Osteocyte (in vitro differentiated cells): ENCODE measurements around the gene PCDHB4. TPM values are rescaled to one million over a fixed set of nuclear protein-coding genes. Genes with fewer than 3 reads are reported as not detected.
"Not testable (repeated sequence)": the region's sequence is repeated elsewhere in the genome, so short reads cannot be mapped to it uniquely, and the experiment has no call there.

Source experiments
- DNase-seq: peaks from one replicate; pipeline ENCODE4 v3.0.0; 2021; ENCODE audit warnings: mixed read lengths; ENCODE audit not compliant: unreplicated experiment; ENCODE audit errors: extremely low spot score
- H3K27ac Mint-ChIP-seq: one replicate; pipeline ENCODE4 v1.8.0; 2021; ENCODE audit warnings: mild to moderate bottlenecking, mixed read lengths; ENCODE audit not compliant: unreplicated experiment
- H3K27me3 Mint-ChIP-seq: one replicate; pipeline ENCODE4 v1.8.0; 2021; ENCODE audit warnings: mixed read lengths; ENCODE audit not compliant: unreplicated experiment
- H3K36me3 Mint-ChIP-seq: one replicate; pipeline ENCODE4 v1.8.0; 2021; ENCODE audit warnings: mixed read lengths; ENCODE audit not compliant: unreplicated experiment
- H3K4me1 Mint-ChIP-seq: one replicate; pipeline ENCODE4 v1.8.0; 2021; ENCODE audit warnings: mixed read lengths; ENCODE audit not compliant: unreplicated experiment
- H3K4me3 Mint-ChIP-seq: one replicate; pipeline ENCODE4 v1.8.0; 2021; ENCODE audit warnings: mild to moderate bottlenecking, moderate library complexity, mixed read lengths; ENCODE audit not compliant: unreplicated experiment
- H3K9me3 Mint-ChIP-seq: one replicate; pipeline ENCODE4 v1.8.0; 2021; ENCODE audit warnings: mixed read lengths; ENCODE audit not compliant: unreplicated experiment
- total RNA-seq: library from RNA; stranded (reverse); gene quantifications from 2 replicates; pipeline ENCODE4 v1.2.1, GENCODE V29; 2021
- TF ChIP-seq, protein P1 (sequence below): fragments of 200-600 bp; sonication (generic); IDR thresholded peaks from 2 replicates; pipeline ENCODE4 v1.5.0; 2021; ENCODE audit warnings: antibody characterized with exemption, mild to moderate bottlenecking, moderate library complexity

The PCDHB4 gene
- total RNA-seq, 1 donor from 2014 or later, result 2.9 TPM

DNA sequence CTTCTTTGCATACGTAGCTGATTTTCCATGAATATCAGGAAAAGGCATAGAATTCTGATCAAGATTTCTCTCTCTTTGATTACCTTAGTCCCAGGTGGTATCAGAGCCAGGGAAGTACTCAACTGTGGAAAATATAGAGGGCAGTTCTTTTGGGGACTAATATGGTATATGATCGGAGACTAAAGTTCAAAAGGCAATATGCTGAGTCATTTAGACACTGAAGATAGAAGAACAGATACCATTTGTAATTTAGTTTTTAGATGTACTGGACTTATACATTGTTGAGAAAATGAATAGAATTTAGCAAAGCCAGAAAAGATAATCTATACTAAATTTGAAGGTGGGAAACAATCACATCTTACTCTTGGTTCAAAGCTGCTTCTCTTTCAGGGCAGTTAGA, 16.3 kb upstream of the PCDHB4 start:
- H3K4me1 Mint-ChIP-seq, result no peaks in the 10 kb centered on the region
- H3K9me3 Mint-ChIP-seq, result peaks cover 32% of the 10 kb centered on the region
- no peaks in the 10 kb centered on the region for H3K27me3 Mint-ChIP-seq
- H3K4me3 Mint-ChIP-seq, result no peak overlapping the region
- TF ChIP-seq, protein P1, sequence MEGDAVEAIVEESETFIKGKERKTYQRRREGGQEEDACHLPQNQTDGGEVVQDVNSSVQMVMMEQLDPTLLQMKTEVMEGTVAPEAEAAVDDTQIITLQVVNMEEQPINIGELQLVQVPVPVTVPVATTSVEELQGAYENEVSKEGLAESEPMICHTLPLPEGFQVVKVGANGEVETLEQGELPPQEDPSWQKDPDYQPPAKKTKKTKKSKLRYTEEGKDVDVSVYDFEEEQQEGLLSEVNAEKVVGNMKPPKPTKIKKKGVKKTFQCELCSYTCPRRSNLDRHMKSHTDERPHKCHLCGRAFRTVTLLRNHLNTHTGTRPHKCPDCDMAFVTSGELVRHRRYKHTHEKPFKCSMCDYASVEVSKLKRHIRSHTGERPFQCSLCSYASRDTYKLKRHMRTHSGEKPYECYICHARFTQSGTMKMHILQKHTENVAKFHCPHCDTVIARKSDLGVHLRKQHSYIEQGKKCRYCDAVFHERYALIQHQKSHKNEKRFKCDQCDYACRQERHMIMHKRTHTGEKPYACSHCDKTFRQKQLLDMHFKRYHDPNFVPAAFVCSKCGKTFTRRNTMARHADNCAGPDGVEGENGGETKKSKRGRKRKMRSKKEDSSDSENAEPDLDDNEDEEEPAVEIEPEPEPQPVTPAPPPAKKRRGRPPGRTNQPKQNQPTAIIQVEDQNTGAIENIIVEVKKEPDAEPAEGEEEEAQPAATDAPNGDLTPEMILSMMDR, result no peak
- no peak overlapping the region for H3K27ac Mint-ChIP-seq
- peaks cover 62% of the 10 kb centered on the region for H3K36me3 Mint-ChIP-seq
- no peak for DNase-seq

DNA sequence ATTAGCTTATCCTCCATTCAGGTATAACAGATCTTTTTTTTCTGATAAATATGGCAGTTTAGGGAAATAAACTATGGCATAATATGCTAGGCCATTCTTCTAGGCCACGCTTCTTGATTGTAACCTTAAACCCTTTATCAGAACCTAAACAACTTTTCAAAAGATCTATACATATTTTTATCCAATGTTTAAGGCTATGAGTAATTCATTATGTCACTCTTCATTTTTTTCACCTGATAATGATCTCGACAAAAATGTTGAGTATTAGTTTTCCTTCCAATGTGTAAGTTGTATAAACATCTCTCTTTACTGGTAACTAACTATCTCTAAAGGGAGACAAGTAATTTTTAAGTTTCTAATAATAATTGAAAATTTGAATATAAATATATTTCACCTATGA, 2.4 kb upstream of the PCDHB4 start:
- Mint-ChIP-seq H3K9me3 (peaks cover 45% of the 10 kb centered on the region), H3K36me3 (peaks cover 56% of the 10 kb centered on the region)

DNA sequence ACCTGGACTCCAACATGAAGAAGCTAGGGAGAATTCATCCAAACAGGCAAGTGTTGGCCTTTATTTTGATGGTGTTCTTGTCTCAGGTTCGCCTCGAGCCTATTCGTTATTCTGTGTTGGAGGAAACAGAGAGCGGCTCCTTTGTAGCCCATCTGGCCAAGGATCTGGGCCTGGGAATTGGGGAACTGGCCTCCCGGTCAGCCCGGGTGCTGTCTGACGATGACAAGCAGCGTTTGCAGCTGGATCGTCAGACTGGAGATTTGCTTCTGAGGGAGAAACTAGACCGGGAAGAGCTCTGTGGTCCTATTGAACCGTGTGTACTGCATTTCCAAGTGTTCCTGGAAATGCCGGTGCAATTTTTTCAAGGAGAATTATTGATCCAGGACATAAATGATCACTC, 367 bp downstream of the PCDHB4 start:
- Mint-ChIP-seq H3K4me1 (no peaks in the 10 kb centered on the region), H3K4me3 (no peak overlapping the region), H3K27ac (no peak overlapping the region), H3K36me3 (peaks cover 37% of the 10 kb centered on the region), H3K9me3 (peaks cover 22% of the 10 kb centered on the region), H3K27me3 (no peaks in the 10 kb centered on the region)
- TF ChIP-seq, protein P1, result no peak
- no peak for DNase-seq

More for the DNA sequence above, 2.4 kb upstream of the PCDHB4 start:
- Mint-ChIP-seq H3K4me1 (no peaks in the 10 kb centered on the region), H3K4me3 (no peak overlapping the region), H3K27ac (no peak overlapping the region), H3K27me3 (no peaks in the 10 kb centered on the region)
- DNase-seq, result no peak
- TF ChIP-seq, protein P1, result no peak

DNA sequence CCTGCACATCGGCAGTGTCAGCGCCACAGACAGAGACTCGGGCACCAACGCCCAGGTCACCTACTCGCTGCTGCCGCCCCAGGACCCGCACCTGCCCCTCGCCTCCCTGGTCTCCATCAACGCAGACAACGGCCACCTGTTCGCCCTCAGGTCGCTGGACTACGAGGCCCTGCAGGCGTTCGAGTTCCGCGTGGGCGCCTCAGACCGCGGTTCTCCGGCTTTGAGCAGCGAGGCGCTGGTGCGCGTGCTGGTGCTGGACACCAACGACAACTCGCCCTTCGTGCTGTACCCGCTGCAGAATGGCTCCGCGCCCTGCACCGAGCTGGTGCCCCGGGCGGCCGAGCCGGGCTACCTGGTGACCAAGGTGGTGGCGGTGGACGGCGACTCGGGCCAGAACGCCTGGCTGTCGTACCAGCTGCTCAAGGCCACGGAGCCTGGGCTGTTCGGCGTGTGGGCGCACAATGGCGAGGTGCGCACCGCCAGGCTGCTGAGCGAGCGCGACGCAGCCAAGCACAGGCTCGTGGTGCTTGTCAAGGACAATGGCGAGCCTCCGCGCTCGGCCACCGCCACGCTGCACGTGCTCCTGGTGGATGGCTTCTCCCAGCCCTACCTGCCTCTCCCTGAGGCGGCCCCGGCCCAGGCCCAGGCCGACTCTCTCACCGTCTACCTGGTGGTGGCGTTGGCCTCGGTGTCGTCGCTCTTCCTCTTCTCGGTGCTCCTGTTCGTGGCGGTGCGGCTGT, 1.9 kb downstream of the PCDHB4 start:
- not testable (repeated sequence) for H3K4me3 Mint-ChIP-seq, H3K27ac Mint-ChIP-seq, DNase-seq, H3K27me3 Mint-ChIP-seq, H3K4me1 Mint-ChIP-seq
- peaks cover 29% of the 10 kb centered on the region for H3K9me3 Mint-ChIP-seq
- H3K36me3 Mint-ChIP-seq, result peaks cover 39% of the 10 kb centered on the region

DNA sequence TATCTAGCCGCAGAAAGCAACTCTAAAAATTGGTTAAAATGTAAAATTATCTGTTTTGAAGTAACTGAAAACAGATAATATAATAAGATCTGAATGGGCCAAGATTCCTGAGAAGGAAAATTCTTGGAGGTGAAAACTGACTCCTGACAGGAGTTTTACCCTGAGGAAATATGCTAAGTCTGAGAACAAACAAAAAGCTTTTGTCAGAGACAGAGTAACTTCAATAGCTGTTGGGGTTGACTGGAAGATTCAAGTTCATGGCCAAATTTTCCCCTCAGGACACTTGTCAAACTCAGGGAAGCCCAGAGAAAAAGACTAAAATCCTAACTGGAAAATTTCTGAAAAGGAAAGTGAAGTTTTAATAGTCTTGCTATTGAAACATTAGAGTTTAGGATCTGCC, 5.7 kb downstream of the PCDHB4 start:
- Mint-ChIP-seq H3K9me3 (peaks cover 42% of the 10 kb centered on the region), H3K27me3 (no peaks in the 10 kb centered on the region)

More for the DNA sequence above, 5.7 kb downstream of the PCDHB4 start:
- peaks cover 33% of the 10 kb centered on the region for H3K36me3 Mint-ChIP-seq
- no peak for DNase-seq
- TF ChIP-seq, protein P1, result no peak
- no peak overlapping the region for H3K27ac Mint-ChIP-seq
- H3K4me3 Mint-ChIP-seq, result no peak overlapping the region
- no peaks in the 10 kb centered on the region for H3K4me1 Mint-ChIP-seq
